ENCODE data around the gene ERGIC2. TPM values are rescaled to one million over a fixed set of nuclear protein-coding genes. Genes with fewer than 3 reads are reported as not detected.
"Not testable (repeated sequence)": the region's sequence is repeated elsewhere in the genome, so short reads cannot be mapped to it uniquely, and the experiment has no call there.

ERGIC2 gene
- total RNA-seq, 1 donor from 2014 or later: 53.7 TPM

DNA sequence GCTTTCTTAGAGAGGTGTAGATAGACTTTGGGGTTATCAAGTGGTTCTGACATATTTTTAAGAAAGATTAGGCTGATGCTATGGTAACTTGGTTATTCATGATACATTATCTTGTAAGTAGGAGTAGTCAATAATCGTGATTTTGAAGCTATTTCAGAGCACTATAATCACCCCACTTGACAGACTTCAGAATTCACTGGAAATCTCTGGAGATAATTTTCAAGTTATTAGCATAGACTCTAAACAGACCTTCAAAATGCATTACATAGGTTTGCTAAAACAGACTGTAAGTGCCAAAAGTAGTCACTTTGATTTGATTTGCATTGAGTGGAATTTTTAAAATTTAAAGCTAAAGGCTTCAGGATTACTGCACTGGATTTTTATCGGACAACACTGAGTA is 74.3 kb downstream of the ERGIC2 start:
- Histone ChIP-seq H3K27me3 (ENCODE audit: control insufficient read depth, insufficient read depth, low read length) (no peaks in the 10 kb centered on the region), H3K4me3 (ENCODE audit: low read depth, low read length) (no peak overlapping the region), H3K36me3 (ENCODE audit: control insufficient read depth, insufficient read depth, low read length) (no peaks in the 10 kb centered on the region)
- DNase-seq (ENCODE audit: low read depth): no peak
- TF ChIP-seq, protein P1, sequence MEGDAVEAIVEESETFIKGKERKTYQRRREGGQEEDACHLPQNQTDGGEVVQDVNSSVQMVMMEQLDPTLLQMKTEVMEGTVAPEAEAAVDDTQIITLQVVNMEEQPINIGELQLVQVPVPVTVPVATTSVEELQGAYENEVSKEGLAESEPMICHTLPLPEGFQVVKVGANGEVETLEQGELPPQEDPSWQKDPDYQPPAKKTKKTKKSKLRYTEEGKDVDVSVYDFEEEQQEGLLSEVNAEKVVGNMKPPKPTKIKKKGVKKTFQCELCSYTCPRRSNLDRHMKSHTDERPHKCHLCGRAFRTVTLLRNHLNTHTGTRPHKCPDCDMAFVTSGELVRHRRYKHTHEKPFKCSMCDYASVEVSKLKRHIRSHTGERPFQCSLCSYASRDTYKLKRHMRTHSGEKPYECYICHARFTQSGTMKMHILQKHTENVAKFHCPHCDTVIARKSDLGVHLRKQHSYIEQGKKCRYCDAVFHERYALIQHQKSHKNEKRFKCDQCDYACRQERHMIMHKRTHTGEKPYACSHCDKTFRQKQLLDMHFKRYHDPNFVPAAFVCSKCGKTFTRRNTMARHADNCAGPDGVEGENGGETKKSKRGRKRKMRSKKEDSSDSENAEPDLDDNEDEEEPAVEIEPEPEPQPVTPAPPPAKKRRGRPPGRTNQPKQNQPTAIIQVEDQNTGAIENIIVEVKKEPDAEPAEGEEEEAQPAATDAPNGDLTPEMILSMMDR (IDR thresholded peaks at IDR 0.05; ENCODE audit: insufficient read depth, low read length, poor library complexity, severe bottlenecking): no peak

DNA sequence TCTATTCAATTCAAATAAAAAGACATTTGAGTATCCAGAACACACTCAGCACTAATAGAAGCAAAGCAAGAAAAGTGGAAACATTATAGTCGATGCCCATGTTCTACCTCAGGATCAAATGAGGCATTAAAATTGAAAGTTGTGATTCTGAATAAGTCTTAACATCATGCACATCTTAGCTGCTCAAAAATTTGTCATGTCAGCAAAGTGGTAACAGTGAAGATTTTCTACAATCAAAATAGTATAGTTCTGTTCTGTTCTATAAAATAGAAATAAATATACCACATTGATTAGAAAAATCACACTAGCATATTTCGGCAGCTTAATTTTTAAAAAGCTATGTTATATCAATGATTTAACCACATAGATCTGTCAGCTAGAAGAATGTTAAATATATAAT is 74.7 kb downstream of the ERGIC2 start:
- TF ChIP-seq, protein P1 (IDR thresholded peaks at IDR 0.05; ENCODE audit: insufficient read depth, low read length, poor library complexity, severe bottlenecking): no peak
- H3K4me3 ChIP-seq (ENCODE audit: low read depth, low read length): no peak overlapping the region
- H3K27me3 ChIP-seq (ENCODE audit: control insufficient read depth, insufficient read depth, low read length): no peaks in the 10 kb centered on the region
- no peaks in the 10 kb centered on the region for H3K36me3 ChIP-seq (ENCODE audit: control insufficient read depth, insufficient read depth, low read length)
- DNase-seq (ENCODE audit: low read depth): no peak

DNA sequence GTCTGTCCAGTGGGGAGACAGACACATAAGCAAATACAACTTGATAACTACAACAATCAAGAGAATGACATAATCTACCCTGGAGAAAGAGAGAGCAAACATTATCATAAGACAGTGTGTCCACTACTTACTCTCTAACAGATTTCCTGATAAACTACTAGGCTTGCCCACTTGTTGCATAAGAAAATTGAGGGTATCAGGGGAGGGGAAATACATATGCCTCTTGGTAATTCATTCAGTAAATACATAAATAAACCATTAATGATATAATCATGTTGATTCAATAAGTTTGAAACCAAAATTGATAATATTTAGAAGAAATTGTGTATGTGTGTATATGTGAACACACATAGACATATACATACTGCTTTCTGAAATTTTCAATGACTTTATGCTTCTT is 76.6 kb downstream of the ERGIC2 start:
- no peak for DNase-seq (ENCODE audit: low read depth)
- TF ChIP-seq, protein P1 (IDR thresholded peaks at IDR 0.05; ENCODE audit: insufficient read depth, low read length, poor library complexity, severe bottlenecking): no peak
- no peaks in the 10 kb centered on the region for H3K36me3 ChIP-seq (ENCODE audit: control insufficient read depth, insufficient read depth, low read length)
- H3K4me3 ChIP-seq (ENCODE audit: low read depth, low read length): no peak overlapping the region
- no peaks in the 10 kb centered on the region for H3K27me3 ChIP-seq (ENCODE audit: control insufficient read depth, insufficient read depth, low read length)

DNA sequence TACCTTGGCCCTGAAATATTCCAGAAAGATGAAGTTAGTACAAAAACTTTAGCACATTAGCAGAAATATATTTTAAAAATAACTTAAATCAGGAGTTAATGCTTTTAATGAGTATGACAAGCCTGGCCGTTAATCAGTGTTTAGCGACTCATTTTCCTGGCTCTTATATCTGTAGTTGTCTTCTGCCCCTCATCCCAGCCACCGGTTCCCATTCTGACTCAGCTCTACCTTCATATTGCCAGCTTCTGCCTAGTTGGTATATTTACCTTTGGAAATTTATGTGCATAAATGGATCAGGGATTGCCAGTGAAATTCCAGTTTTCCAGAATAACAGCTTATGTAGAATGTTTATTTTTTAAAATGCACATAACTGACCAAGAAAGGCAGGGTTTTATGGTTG is 79.9 kb downstream of the ERGIC2 start:
- no peaks in the 10 kb centered on the region for H3K27me3 ChIP-seq (ENCODE audit: control insufficient read depth, insufficient read depth, low read length)
- no peaks in the 10 kb centered on the region for H3K36me3 ChIP-seq (ENCODE audit: control insufficient read depth, insufficient read depth, low read length)
- no peak overlapping the region for H3K4me3 ChIP-seq (ENCODE audit: low read depth, low read length)
- DNase-seq (ENCODE audit: low read depth): no peak
- TF ChIP-seq, protein P1 (IDR thresholded peaks at IDR 0.05; ENCODE audit: insufficient read depth, low read length, poor library complexity, severe bottlenecking): no peak

DNA sequence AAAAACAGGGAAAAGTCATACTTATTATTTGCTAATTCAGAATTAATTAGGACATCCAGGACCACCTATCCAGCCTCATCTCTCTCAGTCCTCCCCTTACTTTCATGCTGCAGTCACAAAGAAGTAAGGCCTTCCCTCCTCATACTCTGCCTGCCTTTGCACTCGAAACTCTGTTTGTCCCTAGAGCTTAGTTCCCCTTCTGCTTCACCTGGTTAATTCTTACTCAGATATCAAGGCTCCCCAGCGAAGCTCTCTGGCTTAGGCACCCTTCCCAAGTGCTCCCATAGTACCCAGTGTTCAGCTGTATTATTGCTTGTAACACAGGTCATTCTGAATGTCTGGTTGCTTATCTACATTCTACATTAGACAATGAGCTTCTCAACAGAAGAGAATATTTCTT is 81.3 kb downstream of the ERGIC2 start:
- H3K27me3 ChIP-seq (ENCODE audit: control insufficient read depth, insufficient read depth, low read length): no peaks in the 10 kb centered on the region
- H3K36me3 ChIP-seq (ENCODE audit: control insufficient read depth, insufficient read depth, low read length): no peaks in the 10 kb centered on the region
- no peak overlapping the region for H3K4me3 ChIP-seq (ENCODE audit: low read depth, low read length)
- DNase-seq (ENCODE audit: low read depth): no peak
- TF ChIP-seq, protein P1 (IDR thresholded peaks at IDR 0.05; ENCODE audit: insufficient read depth, low read length, poor library complexity, severe bottlenecking): no peak

DNA sequence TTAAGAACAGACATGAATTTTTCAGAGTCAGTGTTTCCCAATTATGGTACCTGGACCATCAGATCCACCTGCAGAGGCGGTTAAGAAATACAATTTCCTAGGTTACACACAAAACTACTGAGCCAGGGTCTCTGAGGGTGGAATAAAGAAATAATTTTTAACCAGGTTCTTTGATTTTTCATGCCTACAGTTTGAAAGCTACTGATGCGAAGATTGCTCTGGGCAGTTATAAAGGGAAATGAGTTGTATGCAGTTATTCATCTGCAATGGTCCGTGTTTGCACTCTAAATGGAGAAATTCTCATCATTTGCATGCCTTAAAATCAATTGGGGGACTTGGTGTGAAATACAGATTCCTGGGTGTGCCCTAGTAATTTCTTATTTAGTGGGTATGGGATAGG is 89.7 kb downstream of the ERGIC2 start:
- TF ChIP-seq, protein P1 (IDR thresholded peaks at IDR 0.05; ENCODE audit: insufficient read depth, low read length, poor library complexity, severe bottlenecking): no peak

DNA sequence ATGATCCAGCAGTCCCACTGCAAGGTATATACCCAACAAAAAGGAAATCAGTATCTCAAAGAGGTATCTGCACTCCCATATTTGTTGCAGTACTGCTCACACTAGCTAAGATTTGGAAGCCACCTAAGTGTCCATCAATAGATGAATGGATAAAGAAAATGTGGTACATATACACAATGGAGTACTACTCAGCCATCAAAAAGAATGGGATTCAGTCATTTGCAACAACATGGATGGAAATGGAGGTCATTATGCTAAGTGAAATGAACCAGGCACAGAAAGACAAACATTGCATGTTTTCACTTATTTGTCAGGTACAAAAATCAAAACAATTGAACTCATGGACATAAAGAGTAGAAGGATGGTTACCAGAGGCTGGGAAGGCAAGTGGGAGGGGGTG is 90.5 kb downstream of the ERGIC2 start:
- not testable (repeated sequence) for H3K36me3 ChIP-seq (ENCODE audit: control insufficient read depth, insufficient read depth, low read length); H3K27me3 ChIP-seq (ENCODE audit: control insufficient read depth, insufficient read depth, low read length); DNase-seq (ENCODE audit: low read depth); H3K4me3 ChIP-seq (ENCODE audit: low read depth, low read length)

More for the DNA sequence above, 89.7 kb downstream of the ERGIC2 start:
- H3K36me3 ChIP-seq (ENCODE audit: control insufficient read depth, insufficient read depth, low read length): no peaks in the 10 kb centered on the region
- no peak for DNase-seq (ENCODE audit: low read depth)
- no peaks in the 10 kb centered on the region for H3K27me3 ChIP-seq (ENCODE audit: control insufficient read depth, insufficient read depth, low read length)
- H3K4me3 ChIP-seq (ENCODE audit: low read depth, low read length): no peak overlapping the region

Measured in kidney epithelial cell (primary cell).